ENCODE data around the gene HOXB9.

Gene HOXB9

GRCh38 chr17:48610282-48611211 lies 15.6 kb downstream of the HOXB9 start, which contains the start of gene HOXB7:
TSS of gene HOXB7 (minus strand) at chr17:48611017. CDS start at chr17:48610918, 99 bp downstream.
- DNase-seq (ENCODE audit: low read depth in 2 of 2) = peak; percentile 57 to 64

- no peak for DNase-seq (ENCODE audit: low read depth in 2 of 2)
These were observed 16.3 kb downstream of the HOXB9 start for GRCh38 chr17:48609759-48610281.

DNA sequence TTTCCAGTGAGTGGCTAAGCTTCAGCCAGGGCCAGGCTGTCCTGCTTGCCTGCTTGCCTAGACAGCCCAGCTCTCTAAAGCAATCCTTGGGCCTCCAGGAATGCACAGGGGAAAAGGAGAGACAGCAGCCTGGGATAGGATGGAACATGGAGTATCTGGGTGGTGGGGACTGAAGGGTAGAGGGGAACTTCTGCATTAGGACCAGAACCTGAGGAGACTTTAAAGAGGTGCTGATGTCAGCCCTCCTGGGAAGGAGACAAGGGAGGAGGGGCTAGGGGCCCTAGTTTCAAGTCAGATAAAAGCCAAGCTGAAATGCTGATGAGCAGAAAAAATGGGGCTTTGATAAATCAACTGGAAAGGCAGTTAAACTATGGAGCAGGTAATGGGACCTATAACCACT lies 17.1 kb downstream of the HOXB9 start:
- DNase-seq (ENCODE audit: low read depth in 2 of 2) = no peak

DNA sequence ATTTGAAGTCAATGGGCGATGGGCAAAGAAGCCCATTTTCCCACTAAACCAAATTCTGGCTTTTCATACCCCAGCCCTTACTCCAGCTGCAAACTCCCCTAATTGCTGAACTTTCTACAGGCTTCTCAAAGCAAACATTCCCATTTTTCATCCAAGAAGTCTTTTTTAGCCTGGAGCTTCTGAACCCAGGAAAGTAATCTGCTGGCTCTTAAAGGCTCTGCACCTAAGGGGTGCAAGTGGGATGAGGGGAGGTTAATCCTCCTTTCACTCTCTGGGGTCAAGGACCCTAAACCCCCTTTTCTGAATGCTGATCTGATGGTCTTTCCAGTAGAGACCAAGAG lies 17.7 kb downstream of the HOXB9 start:
- DNase-seq (ENCODE audit: low read depth in 2 of 2) = no peak

GRCh38 chr17:48606892-48607614 lies 19.1 kb downstream of the HOXB9 start:
- DNase-seq (ENCODE audit: low read depth in 2 of 2) = no peak

- DNase-seq (ENCODE audit: low read depth in 2 of 2) = no peak
These were observed 19.9 kb downstream of the HOXB9 start for GRCh38 chr17:48605991-48606891.

GRCh38 chr17:48605409-48605919 lies 20.7 kb downstream of the HOXB9 start:
- no peak for DNase-seq (ENCODE audit: low read depth in 2 of 2)

DNA sequence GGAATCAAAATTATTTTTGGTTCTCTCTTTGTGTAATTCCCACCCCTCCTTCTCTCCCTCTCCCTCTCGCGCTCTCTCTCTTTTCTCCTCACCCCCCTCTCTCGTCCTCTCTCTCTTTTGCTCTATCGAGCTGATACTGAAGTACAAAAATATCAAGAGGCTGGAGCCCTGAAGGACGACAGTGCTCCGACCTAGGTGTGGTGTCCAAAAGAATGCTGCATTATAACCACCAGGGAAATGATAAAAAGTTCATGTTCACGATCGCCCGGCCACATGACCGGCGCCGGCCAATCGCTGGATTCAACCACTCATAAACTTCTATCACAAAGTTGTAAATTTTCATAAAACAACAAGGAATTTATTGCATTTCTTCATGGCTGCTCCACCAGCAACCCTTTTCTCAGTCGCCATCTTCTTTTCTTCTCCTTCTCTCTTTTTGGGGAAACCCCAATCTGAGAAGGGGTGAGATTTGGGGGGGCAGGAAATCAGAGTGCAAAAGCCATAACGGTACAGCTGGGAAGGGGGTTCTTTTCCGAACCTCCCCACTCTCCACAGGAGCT lies 21.3 kb downstream of the HOXB9 start, which contains the start of gene HOXB6:
TSS of gene HOXB6 (minus strand) at position 217 of the 560 bp plus-strand sequence. CDS start 6,836 bp downstream, outside the sequence.
- DNase-seq (ENCODE audit: low read depth in 2 of 2) = no peak

GRCh38 chr17:48603959-48604769 lies 22.0 kb downstream of the HOXB9 start:
- DNase-seq (ENCODE audit: low read depth in 2 of 2) = no peak

- no peak for DNase-seq (ENCODE audit: low read depth in 2 of 2)
These were observed 24.4 kb downstream of the HOXB9 start for GRCh38 chr17:48601539-48602425.

- no peak for DNase-seq (ENCODE audit: low read depth in 2 of 2)
These were observed 25.0 kb downstream of the HOXB9 start for GRCh38 chr17:48601207-48601538.

GRCh38 chr17:48600244-48601098 lies 25.7 kb downstream of the HOXB9 start:
- no peak for DNase-seq (ENCODE audit: low read depth in 2 of 2)

GRCh38 chr17:48599354-48599753 lies 26.8 kb downstream of the HOXB9 start:
- DNase-seq (ENCODE audit: low read depth in 2 of 2) = no peak

DNA sequence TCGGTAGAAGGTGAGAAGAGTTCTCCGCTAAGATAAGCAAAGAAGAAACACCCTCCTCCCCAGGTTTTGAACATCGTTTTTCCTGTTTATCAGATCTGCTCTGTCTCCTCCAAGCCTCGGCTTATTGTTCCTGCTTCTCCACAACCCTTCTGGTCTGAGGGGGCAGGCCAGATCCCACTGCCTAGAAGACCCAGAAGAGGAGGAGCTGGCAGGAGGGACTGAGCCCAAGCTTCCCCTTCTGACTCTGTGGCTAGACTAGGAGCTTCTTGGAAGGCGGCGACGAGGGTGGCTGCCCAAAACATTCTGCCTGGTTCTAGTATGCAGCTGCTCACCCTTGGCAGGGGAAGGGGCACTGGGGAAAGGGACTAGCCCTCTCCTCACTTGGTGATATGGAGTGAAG lies 27.4 kb downstream of the HOXB9 start:
- DNase-seq (ENCODE audit: low read depth in 2 of 2) = no peak

DNA sequence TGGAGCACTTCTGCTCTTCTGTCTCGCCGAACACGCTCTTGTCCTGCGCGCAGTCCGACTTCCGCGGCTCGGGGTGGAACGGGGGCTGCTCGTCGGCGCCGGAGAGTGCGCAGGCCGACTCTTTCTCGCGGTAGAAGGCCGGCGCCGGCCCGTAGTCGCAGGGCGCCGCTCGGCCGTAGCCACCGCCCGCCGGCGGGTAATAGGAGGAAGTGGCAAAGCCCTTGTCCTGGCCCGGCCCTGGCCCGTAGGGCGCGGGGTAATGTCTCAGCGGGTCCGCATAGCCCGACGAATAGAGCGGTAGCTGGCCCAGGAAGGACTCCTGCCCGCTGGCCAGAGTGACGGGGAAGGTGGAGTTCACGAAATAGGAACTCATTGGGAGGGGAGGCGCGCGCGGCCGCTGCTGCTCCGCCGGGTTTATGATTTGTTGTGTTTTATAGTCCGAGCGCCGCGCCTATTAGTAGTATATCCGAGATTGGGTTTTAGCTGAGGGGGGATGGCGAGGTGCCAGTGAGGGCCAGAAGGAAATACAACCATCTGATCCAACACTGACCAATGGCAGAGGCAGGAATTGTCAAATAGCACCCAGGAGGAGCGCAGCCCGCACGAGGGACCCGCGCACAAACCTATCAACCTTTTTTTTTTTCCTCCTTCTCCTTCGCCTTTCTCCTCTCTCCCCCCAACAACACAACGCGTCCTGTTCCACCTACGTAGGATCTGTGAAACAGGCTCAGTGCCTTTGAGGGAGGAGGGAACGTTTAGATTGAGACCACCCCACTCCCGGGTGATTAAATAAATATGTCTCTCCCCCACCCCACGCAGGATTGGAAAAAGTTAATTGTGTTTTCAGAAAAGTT lies 28.2 kb downstream of the HOXB9 start:
- no peak for DNase-seq (ENCODE audit: low read depth in 2 of 2)

GRCh38 chr17:48597528-48597777 lies 28.7 kb downstream of the HOXB9 start:
- DNase-seq (ENCODE audit: low read depth in 2 of 2) = no peak

DNA sequence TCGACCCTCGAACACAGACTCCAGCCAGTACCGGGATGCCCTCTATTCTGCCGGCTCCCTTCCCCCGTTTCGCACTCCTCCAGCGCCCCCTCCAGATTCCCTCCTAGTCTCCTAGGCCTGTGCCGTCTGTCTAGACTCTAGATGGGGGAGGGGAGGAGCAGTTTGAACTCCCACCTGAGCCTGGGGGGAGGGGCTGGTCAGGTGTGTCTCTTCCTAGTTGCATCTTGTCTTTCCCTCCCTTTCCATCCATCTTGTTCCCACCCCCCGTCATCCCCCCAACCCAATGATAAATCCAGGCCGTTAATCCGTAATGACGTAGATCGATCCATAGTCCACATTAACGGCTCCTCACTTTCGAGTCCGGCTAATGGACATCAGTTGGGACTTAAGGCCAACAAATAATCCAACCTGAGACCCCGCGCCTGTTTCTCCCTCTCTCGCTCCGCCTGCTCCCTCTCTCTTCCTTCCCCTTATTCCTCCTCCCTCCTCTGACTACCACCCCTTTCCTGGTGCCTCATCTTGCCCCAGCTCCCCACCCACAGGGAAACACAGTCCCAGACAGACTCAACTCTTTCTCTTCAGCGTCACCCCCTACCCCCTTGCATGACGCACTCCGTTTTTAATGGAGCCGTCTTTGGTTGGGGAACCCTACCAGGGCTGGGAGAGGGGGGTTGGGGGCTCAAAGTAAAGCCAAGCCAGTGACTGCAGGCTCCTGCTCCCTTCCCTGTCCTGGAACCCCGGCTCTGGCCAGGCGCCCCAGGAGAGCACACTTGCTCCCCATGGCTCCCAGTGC lies 29.2 kb downstream of the HOXB9 start:
- DNase-seq (ENCODE audit: low read depth in 2 of 2) = no peak

All from fibroblast of skin of left quadriceps (primary cell).